ENCODE results near the gene EXD3.
A peak's percentile ranks its signal among the peaks of the same experiment; 100 is the strongest.
"Not testable (repeated sequence)": the region's sequence is repeated elsewhere in the genome, so short reads cannot be mapped to it uniquely, and the experiment has no call there.

EXD3 gene

GRCh38 chr9:137391411-137391754, 31.6 kb downstream of the EXD3 start:
- no peak for DNase-seq

- DNase-seq = peak; percentile 9
Measured at GRCh38 chr9:137390553-137391410, 32.2 kb downstream of the EXD3 start.

GRCh38 chr9:137389428-137389746, 33.6 kb downstream of the EXD3 start:
- no peak for DNase-seq

- no peak for DNase-seq
Measured at GRCh38 chr9:137388589-137389427, 34.2 kb downstream of the EXD3 start.

GRCh38 chr9:137387891-137388560, 34.9 kb downstream of the EXD3 start:
- DNase-seq = no peak

- no peak for DNase-seq
Measured at GRCh38 chr9:137387114-137387890, 35.7 kb downstream of the EXD3 start.

- not testable (repeated sequence) for DNase-seq
Measured at GRCh38 chr9:137386507-137387113, 36.4 kb downstream of the EXD3 start.

- DNase-seq = no peak
Measured at GRCh38 chr9:137385061-137385655, 37.8 kb downstream of the EXD3 start.

GRCh38 chr9:137383784-137384756, 38.9 kb downstream of the EXD3 start:
- no peak for DNase-seq

GRCh38 chr9:137383081-137383783, 39.7 kb downstream of the EXD3 start:
- no peak for DNase-seq

- DNase-seq = no peak
Measured at GRCh38 chr9:137382444-137383080, 40.4 kb downstream of the EXD3 start.

GRCh38 chr9:137381501-137382443, 41.2 kb downstream of the EXD3 start:
- no peak for DNase-seq

- no peak for DNase-seq
Measured at GRCh38 chr9:137380606-137381005, 42.4 kb downstream of the EXD3 start.

GRCh38 chr9:137380171-137380570, 42.8 kb downstream of the EXD3 start:
- no peak for DNase-seq

GRCh38 chr9:137379761-137380161, 43.2 kb downstream of the EXD3 start:
- DNase-seq = no peak

- DNase-seq = not testable (repeated sequence)
Measured at GRCh38 chr9:137378688-137379410, 44.1 kb downstream of the EXD3 start.

GRCh38 chr9:137376386-137376785, 46.6 kb downstream of the EXD3 start:
- DNase-seq = no peak

Measured in DMS 273 treated with DMSO at 0.1 percent for 48 hours (cell line).